ENCODE measurements around the gene F12. TPM values are rescaled to one million over a fixed set of nuclear protein-coding genes. Genes with fewer than 3 reads are reported as not detected.

Gene F12
- total RNA-seq, 1 donor from 2014 or later: 0.31 TPM

GRCh38 chr5:177393990-177394389 is 15.4 kb downstream of the F12 start:
- TF ChIP-seq, protein P1, sequence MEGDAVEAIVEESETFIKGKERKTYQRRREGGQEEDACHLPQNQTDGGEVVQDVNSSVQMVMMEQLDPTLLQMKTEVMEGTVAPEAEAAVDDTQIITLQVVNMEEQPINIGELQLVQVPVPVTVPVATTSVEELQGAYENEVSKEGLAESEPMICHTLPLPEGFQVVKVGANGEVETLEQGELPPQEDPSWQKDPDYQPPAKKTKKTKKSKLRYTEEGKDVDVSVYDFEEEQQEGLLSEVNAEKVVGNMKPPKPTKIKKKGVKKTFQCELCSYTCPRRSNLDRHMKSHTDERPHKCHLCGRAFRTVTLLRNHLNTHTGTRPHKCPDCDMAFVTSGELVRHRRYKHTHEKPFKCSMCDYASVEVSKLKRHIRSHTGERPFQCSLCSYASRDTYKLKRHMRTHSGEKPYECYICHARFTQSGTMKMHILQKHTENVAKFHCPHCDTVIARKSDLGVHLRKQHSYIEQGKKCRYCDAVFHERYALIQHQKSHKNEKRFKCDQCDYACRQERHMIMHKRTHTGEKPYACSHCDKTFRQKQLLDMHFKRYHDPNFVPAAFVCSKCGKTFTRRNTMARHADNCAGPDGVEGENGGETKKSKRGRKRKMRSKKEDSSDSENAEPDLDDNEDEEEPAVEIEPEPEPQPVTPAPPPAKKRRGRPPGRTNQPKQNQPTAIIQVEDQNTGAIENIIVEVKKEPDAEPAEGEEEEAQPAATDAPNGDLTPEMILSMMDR (IDR thresholded peaks at IDR 0.05): no peak
- Mint-ChIP-seq H3K27ac (no peak overlapping the region), H3K36me3 (ENCODE audit: low read depth) (no peaks in the 10 kb centered on the region), H3K4me1 (peaks cover 21% of the 10 kb centered on the region), H3K27me3 (peaks cover 1% of the 10 kb centered on the region), H3K4me3 (no peak overlapping the region), H3K9me3 (no peaks in the 10 kb centered on the region)
- DNase-seq (no peak), ATAC-seq (ENCODE audit: low read depth) (no peak)
- CTCF ChIA-PET: interaction anchor here (1.9 to 2.3 kb wide), 2 partner anchors 10 to 61 kb away, joined by 8 read pairs; no protein-coding TSS in a partner anchor
- intact Hi-C loops (cut with micrococcal nuclease): loop anchor here (10.0 kb wide), 1 partner anchor 201 kb away; the partner anchor contains the start of gene TMED9
- POLR2A ChIA-PET: interaction anchor here (2.2 kb wide), 1 partner anchor 52 kb away, joined by 5 read pairs; the partner anchor contains the start of gene PRR7

GRCh38 chr5:177393206-177393765 is 16.1 kb downstream of the F12 start:
- intact Hi-C loops (cut with micrococcal nuclease): loop anchor here (10.0 kb wide), 1 partner anchor 202 kb away; the partner anchor contains the start of gene TMED9
- DNase-seq (no peak), ATAC-seq (ENCODE audit: low read depth) (no peak)
- TF ChIP-seq, protein P1 (IDR thresholded peaks at IDR 0.05): no peak
- Mint-ChIP-seq H3K4me1 (peaks cover 28% of the 10 kb centered on the region), H3K9me3 (no peaks in the 10 kb centered on the region), H3K27me3 (peaks cover 1% of the 10 kb centered on the region), H3K4me3 (no peak overlapping the region), H3K36me3 (ENCODE audit: low read depth) (no peaks in the 10 kb centered on the region), H3K27ac (peak overlapping the region; percentile 21)
- ChIA-PET CTCF (interaction anchor here (0.6 to 1.9 kb wide), 5 partner anchors 11 to 108 kb away, joined by 3 to 8 read pairs (median 4); no protein-coding TSS in a partner anchor), POLR2A (interaction anchor here (0.6 to 2.2 kb wide), 3 partner anchors 36 to 62 kb away, joined by 4 to 7 read pairs (median 5); partner anchors contain the start of gene PRR7)

- intact Hi-C loops (cut with micrococcal nuclease): loop anchor here (10.0 kb wide), 1 partner anchor 202 kb away; the partner anchor contains the start of gene TMED9
- CTCF ChIA-PET: interaction anchor here (0.6 to 1.9 kb wide), 6 partner anchors 11 to 109 kb away, joined by 3 to 8 read pairs (median 4); no protein-coding TSS in a partner anchor
Measured at GRCh38 chr5:177392765-177393164, 16.6 kb downstream of the F12 start.

GRCh38 chr5:177390363-177391300 is 18.7 kb downstream of the F12 start:
- ChIA-PET POLR2A (interaction anchor here (0.6 to 2.5 kb wide), 7 partner anchors 13 to 765 kb away, joined by 3 to 21 read pairs (median 5); no protein-coding TSS in a partner anchor), CTCF (interaction anchor here (0.6 to 5.6 kb wide), 26 partner anchors 12 to 277 kb away, joined by 3 to 89 read pairs (median 5); partner anchors contain the start of genes DBN1, GRK6, PDLIM7 and PFN3)
- DNase-seq (peak; percentile 71), ATAC-seq (ENCODE audit: low read depth) (peak; percentile 93)
- Mint-ChIP-seq H3K27me3 (peaks cover 1% of the 10 kb centered on the region), H3K4me3 (no peak overlapping the region), H3K36me3 (ENCODE audit: low read depth) (no peaks in the 10 kb centered on the region), H3K4me1 (peaks cover 29% of the 10 kb centered on the region), H3K27ac (no peak overlapping the region), H3K9me3 (no peaks in the 10 kb centered on the region)
- TF ChIP-seq, protein P1 (IDR thresholded peaks at IDR 0.05): peak; percentile 29
- intact Hi-C loops (cut with micrococcal nuclease): loop anchor here (1.0 to 10.0 kb wide), 7 partner anchors 13 to 672 kb away; partner anchors contain the start of genes RGS14 and TMED9

More at GRCh38 chr5:177392765-177393164, 16.6 kb downstream of the F12 start:
- H3K9me3 Mint-ChIP-seq: no peaks in the 10 kb centered on the region
- ATAC-seq (ENCODE audit: low read depth) (no peak), DNase-seq (no peak)
- peaks cover 29% of the 10 kb centered on the region for H3K4me1 Mint-ChIP-seq
- peaks cover 1% of the 10 kb centered on the region for H3K27me3 Mint-ChIP-seq
- H3K4me3 Mint-ChIP-seq: no peak overlapping the region
- POLR2A ChIA-PET: interaction anchor here (0.6 to 2.2 kb wide), 3 partner anchors 33 to 63 kb away, joined by 5 to 7 read pairs (median 6); partner anchors contain the start of genes GRK6 and PRR7
- H3K27ac Mint-ChIP-seq: peak overlapping the region; percentile 21
- TF ChIP-seq, protein P1 (IDR thresholded peaks at IDR 0.05): no peak
- H3K36me3 Mint-ChIP-seq (ENCODE audit: low read depth): no peaks in the 10 kb centered on the region
